Lower leg skin (tissue), 3 donors: ENCODE data around the gene HSPA12B.

Experiments used
- POLR2A ChIP-seq, 2 donors: fragments of 450-650 bp; IDR thresholded peaks; one replicate each; pipeline ENCODE4 v1.6.1; 2016 to 2017; ENCODE audit warnings: antibody characterized with exemption in 2 of 2, mild to moderate bottlenecking in 1 of 2, moderate library complexity in 1 of 2
- TF ChIP-seq, protein P1 (sequence below), 3 donors: fragments of 450-650 bp; IDR thresholded peaks; one replicate each; pipeline ENCODE4 v1.5.1; 2016; ENCODE audit warnings: antibody characterized with exemption in 3 of 3, mild to moderate bottlenecking in 3 of 3, moderate library complexity in 2 of 3

DNA sequence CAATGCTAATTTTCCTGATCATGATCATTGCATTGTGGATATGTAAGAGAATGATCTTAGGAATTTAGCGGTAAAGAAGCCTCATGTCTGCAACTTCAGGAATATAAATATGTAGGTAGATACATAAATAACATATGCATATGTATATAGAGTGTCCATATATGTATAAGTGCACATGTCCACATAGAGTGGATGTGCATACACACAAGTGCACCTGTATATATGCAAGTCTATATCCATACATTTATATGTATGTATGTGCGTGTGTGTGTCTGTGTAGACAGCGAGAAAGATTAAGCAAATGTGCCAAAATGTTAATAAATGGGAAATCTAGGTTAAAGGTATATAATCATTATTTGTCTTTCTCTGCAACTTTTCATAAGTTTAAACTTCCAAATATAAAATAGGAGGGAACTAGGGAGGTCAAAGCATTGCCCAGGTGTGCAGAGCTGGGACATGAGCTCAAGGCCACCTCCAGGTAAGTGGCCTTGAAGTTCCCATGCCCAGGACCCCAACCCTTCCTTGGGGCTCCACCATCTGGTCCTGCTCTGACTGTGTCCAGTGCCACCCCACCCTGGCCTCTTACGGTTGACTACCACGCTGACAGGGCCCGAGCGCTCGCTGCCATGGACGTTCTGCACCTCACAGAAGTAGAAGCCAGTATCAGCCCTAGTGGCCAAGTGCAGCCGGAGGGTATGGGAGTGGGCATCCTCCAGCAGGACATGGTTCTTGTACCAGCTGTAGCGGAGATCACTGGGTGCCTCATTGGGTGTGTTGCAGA lies 29.7 kb upstream of the HSPA12B start:
- TF ChIP-seq, protein P1, sequence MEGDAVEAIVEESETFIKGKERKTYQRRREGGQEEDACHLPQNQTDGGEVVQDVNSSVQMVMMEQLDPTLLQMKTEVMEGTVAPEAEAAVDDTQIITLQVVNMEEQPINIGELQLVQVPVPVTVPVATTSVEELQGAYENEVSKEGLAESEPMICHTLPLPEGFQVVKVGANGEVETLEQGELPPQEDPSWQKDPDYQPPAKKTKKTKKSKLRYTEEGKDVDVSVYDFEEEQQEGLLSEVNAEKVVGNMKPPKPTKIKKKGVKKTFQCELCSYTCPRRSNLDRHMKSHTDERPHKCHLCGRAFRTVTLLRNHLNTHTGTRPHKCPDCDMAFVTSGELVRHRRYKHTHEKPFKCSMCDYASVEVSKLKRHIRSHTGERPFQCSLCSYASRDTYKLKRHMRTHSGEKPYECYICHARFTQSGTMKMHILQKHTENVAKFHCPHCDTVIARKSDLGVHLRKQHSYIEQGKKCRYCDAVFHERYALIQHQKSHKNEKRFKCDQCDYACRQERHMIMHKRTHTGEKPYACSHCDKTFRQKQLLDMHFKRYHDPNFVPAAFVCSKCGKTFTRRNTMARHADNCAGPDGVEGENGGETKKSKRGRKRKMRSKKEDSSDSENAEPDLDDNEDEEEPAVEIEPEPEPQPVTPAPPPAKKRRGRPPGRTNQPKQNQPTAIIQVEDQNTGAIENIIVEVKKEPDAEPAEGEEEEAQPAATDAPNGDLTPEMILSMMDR (IDR thresholded peaks at IDR 0.05): no peak
- TF ChIP-seq POLR2A (IDR thresholded peaks at IDR 0.05): no peak
